B cell (primary cell): ENCODE measurements around the gene HIGD1A. TPM values are rescaled to one million over a fixed set of nuclear protein-coding genes. Genes with fewer than 3 reads are reported as not detected.

Experiments used
- ATAC-seq: fragments of 200-7000 bp; cut with Tn5 transposase; one replicate; pipeline ENCODE4 v1.10.0; 2021; ENCODE audit warnings: low read depth, mild to moderate bottlenecking, moderate number of reproducible peaks, moderate library complexity
- CTCF ChIA-PET: fragments of 350-600 bp; sonication (Branson Sonifier 250); formaldehyde crosslinking; loops from one replicate; lab custom pipeline; 2021; ENCODE audit warnings: antibody characterized with exemption, inconsistent platforms; lab: Charles Lee
- POLR2A ChIA-PET: fragments of 350-600 bp; sonication (Branson Sonifier 250); formaldehyde crosslinking; loops from one replicate; lab custom pipeline; 2021; ENCODE audit warnings: antibody characterized with exemption; lab: Charles Lee
- DNase-seq: peaks from one replicate; pipeline ENCODE4 v3.0.0; 2013
- H2AFZ ChIP-seq: 2 replicates; pipeline ENCODE4 v1.6.1; 2012; ENCODE audit warnings: mild to moderate bottlenecking, low read depth, low read length; ENCODE audit not compliant: insufficient read depth, poor library complexity, severe bottlenecking
- H3K27ac ChIP-seq, 2 donors: 1 replicate in 1 of 2; 2 replicates in 1 of 2; pipeline ENCODE4 v1.5.1; 2012 to 2013; ENCODE audit warnings: low read length in 2 of 2, mild to moderate bottlenecking in 2 of 2, moderate library complexity in 1 of 2
- H3K27me3 ChIP-seq, 4 experiments: fragments of 200-600 bp in 1 of 4; sonication (generic) in 1 of 4; replicated peaks in 1 of 4; 1 replicate in 2 of 4; 2 replicates in 2 of 4; pipeline versions ENCODE4 v1.6.1 to v1.7.0; 2013 to 2016; ENCODE audit warnings: low read length in 3 of 4, mild to moderate bottlenecking in 2 of 4, mixed read lengths in 1 of 4, moderate library complexity in 1 of 4; ENCODE audit not compliant: insufficient read depth in 4 of 4, control insufficient read depth in 3 of 4; ENCODE audit errors: control extremely low read depth in 1 of 4
- H3K36me3 ChIP-seq, 2 experiments: replicated peaks in 1 of 2; 1 replicate in 1 of 2; 2 replicates in 1 of 2; pipeline versions ENCODE4 v1.6.1 to v1.7.1; 2013; ENCODE audit warnings: low read length in 1 of 2; ENCODE audit not compliant: insufficient read depth in 2 of 2, control insufficient read depth in 1 of 2; ENCODE audit errors: control extremely low read depth in 1 of 2, extremely low read depth in 1 of 2
- H3K4me1 ChIP-seq, 2 donors: fragments of 200-600 bp in 1 of 2; sonication (generic) in 1 of 2; 1 replicate in 1 of 2; 2 replicates in 1 of 2; pipeline versions ENCODE4 v1.5.1 to v1.6.1; 2013 to 2017; ENCODE audit warnings: low read length in 2 of 2; ENCODE audit not compliant: control insufficient read depth in 2 of 2, insufficient read depth in 2 of 2
- H3K4me2 ChIP-seq: replicated peaks from 2 replicates; pipeline ENCODE3; 2012; ENCODE audit warnings: mild to moderate bottlenecking, low read depth, low read length; ENCODE audit not compliant: poor library complexity, severe bottlenecking
- H3K4me3 ChIP-seq, 5 experiments: fragments of 200-600 bp in 1 of 5; sonication (generic) in 1 of 5; 1 replicate in 3 of 5; 2 replicates in 2 of 5; pipeline versions ENCODE4 v1.5.1 to v1.7.0; 2011 to 2016; ENCODE audit warnings: low read length in 4 of 5, mild to moderate bottlenecking in 4 of 5, low read depth in 2 of 5, control low read depth in 1 of 5, moderate library complexity in 1 of 5; ENCODE audit not compliant: insufficient read depth in 1 of 5; ENCODE audit errors: control extremely low read depth in 1 of 5, extremely low read depth in 1 of 5
- H3K79me2 ChIP-seq: fragments of 200-600 bp; sonication (generic); one replicate; pipeline ENCODE4 v1.6.0; 2016; ENCODE audit warnings: low read length; ENCODE audit not compliant: control insufficient read depth, insufficient read depth
- H3K9ac ChIP-seq: fragments of 200-600 bp; sonication (generic); 2 replicates; pipeline ENCODE4 v1.6.1; 2017; ENCODE audit warnings: mild to moderate bottlenecking, low read length, moderate library complexity
- H3K9me3 ChIP-seq, 3 donors: one replicate each; pipeline versions ENCODE4 v1.6.1 to v1.7.1; 2013; ENCODE audit warnings: low read length in 2 of 3; ENCODE audit not compliant: control insufficient read depth in 2 of 3, insufficient read depth in 1 of 3; ENCODE audit errors: control extremely low read depth in 1 of 3
- H4K20me1 ChIP-seq: 2 replicates; pipeline ENCODE4 v1.6.0; 2012; ENCODE audit warnings: mild to moderate bottlenecking, low read length; ENCODE audit not compliant: insufficient read depth, control insufficient read depth, poor library complexity, severe bottlenecking
- H3K27ac Mint-ChIP-seq: one replicate; pipeline ENCODE4 v1.8.0; 2021; ENCODE audit warnings: mixed read lengths
- H3K27me3 Mint-ChIP-seq: one replicate; pipeline ENCODE4 v1.8.0; 2021; ENCODE audit warnings: mixed read lengths
- H3K4me1 Mint-ChIP-seq: one replicate; pipeline ENCODE4 v1.8.0; 2021; ENCODE audit warnings: mixed read lengths
- H3K4me3 Mint-ChIP-seq: one replicate; pipeline ENCODE4 v1.8.0; 2021; ENCODE audit warnings: mixed read lengths
- H3K9me3 Mint-ChIP-seq: one replicate; pipeline ENCODE4 v1.8.0; 2022; ENCODE audit warnings: mixed read lengths; ENCODE audit not compliant: insufficient read depth
- CTCF ChIP-seq: fragments of 200-600 bp; IDR thresholded peaks from one replicate; pipeline ENCODE4 v1.8.0; 2022; ENCODE audit warnings: antibody characterized with exemption, mild to moderate bottlenecking
- EZH2 ChIP-seq: IDR thresholded peaks from 2 replicates; pipeline ENCODE4 v1.6.1; 2012; ENCODE audit warnings: borderline replicate concordance, low read depth, mild to moderate bottlenecking, moderate library complexity, low read length; ENCODE audit not compliant: insufficient read depth, poor library complexity, severe bottlenecking
- WGBS: methylation state at CpG from one replicate; pipeline ENCODE4 v1.1.5; 2013; ENCODE audit warnings: missing lambda C conversion rate; ENCODE audit not compliant: insufficient coverage; 5-methylcytosine and 5-hydroxymethylcytosine counted together
- intact Hi-C: fragments of 100-400 bp; cut with micrococcal nuclease; formaldehyde crosslinking; loops from one replicate; pipeline ENCODE4 v1.10.0; 2022
- polyA plus RNA-seq: library from polyadenylated mRNA; depleted of rRNA; stranded (reverse); fragments of >200 nt; gene quantifications from 2 replicates; pipeline ENCODE4 v1.2.3, GENCODE V29; 2012
- total RNA-seq, 2 donors: library from RNA; stranded (reverse); fragments of 120-200 nt in 1 of 2; gene quantifications; 1 replicate in 1 of 2; 2 replicates in 1 of 2; pipeline versions ENCODE4 v1.2.3 to v1.2.4, GENCODE V29; 2013 to 2022

The HIGD1A gene
- total and polyA plus RNA-seq, 2 donors (not counting 1 experiment from before 2014, with no cell fraction given) = 14.2 to 16.5 TPM

DNA sequence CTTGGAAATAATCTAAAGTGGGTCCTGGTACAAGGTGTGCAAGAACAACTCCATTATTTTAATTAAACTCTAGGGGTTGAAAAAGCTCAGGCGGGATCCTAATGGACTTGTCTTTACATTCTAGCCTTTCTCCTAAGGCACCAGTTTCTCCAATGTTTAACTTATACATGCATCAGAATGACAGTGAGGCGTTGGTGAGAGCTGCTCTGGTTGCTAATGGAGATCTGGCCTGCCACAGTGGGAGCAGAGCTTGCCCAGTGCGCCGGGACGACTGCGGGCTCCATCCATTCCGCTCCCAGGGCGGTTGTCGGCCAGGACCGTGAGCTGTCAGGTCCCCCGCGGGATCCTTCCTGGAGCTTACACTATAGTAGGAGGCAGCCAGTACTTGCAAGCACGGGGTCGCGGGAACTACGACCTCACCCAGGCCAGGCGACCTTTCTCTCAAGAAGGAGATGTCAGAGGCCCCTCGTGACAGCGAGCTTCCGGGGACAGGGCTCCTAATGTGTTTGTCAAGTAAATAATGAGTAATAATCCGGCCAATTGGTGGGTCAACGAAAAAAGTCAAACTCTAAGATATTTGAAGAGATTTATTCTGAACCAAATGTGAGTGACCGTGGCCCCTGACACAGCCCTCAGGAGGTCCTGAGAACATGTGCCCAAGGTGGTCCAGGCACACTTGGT is 991 bp upstream of the HIGD1A start:
- H3K27me3 Mint-ChIP-seq = peaks cover 20% of the 10 kb centered on the region
- no peaks in the 10 kb centered on the region for H3K9me3 ChIP-seq
- H3K9me3 Mint-ChIP-seq = no peaks in the 10 kb centered on the region
- peaks cover 0 to 2% (median 0%) of the 10 kb centered on the region in 4 experiments for H3K27me3 ChIP-seq
- peak overlapping the region; percentile 91 for H3K27ac Mint-ChIP-seq
- ATAC-seq (no peak), DNase-seq (peak; percentile 29)
- no peaks in the 10 kb centered on the region for H3K36me3 ChIP-seq
- TF ChIP-seq EZH2 = no peak
- TF ChIP-seq CTCF = no peak
- H3K9ac ChIP-seq = peak overlapping the region; percentile 88
- H4K20me1 ChIP-seq = peaks cover 9% of the 10 kb centered on the region
- H3K4me2 ChIP-seq = peak overlapping the region; percentile 95
- peaks cover 33% of the 10 kb centered on the region for H3K4me1 Mint-ChIP-seq
- H3K4me3 Mint-ChIP-seq = peak overlapping the region; percentile 98
- peak overlapping the region; percentile 61 to 89 (median 87) for H3K4me3 ChIP-seq
- CTCF ChIA-PET = interaction anchor here (0.8 to 1.2 kb wide), 2 partner anchors 25 to 34 kb away, joined by 3 read pairs; no protein-coding TSS in a partner anchor
- WGBS = 63% methylated on average over 20 of the region's 23 CpGs
- H3K27ac ChIP-seq = no peak overlapping the region
- intact Hi-C loops = loop anchor here (2.0 kb wide), 2 partner anchors 24 to 26 kb away; no protein-coding TSS in a partner anchor
- H3K4me1 ChIP-seq = peaks cover 17 to 22% of the 10 kb centered on the region in 2 donors
- POLR2A ChIA-PET = no interaction called here
- peaks cover 34% of the 10 kb centered on the region for H3K79me2 ChIP-seq
- peak overlapping the region; percentile 99 for H2AFZ ChIP-seq

DNA sequence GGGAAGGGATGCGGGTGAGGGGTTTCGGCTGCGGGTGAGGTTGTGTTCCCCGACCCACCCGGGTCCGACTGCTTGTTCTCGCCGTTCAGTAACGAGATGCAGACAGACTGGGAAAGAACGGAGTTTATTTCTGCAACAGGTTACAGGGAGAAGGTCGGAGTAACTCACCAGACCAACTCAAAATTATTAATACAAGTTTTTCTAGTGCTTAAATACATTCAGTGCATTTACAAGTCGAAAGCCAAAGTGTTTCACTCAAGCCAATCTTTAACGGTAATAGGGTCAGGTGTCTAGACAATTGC is 492 bp upstream of the HIGD1A start:
- no peak for TF ChIP-seq CTCF
- TF ChIP-seq EZH2 = no peak
- peak overlapping the region; percentile 61 to 89 (median 87) for H3K4me3 ChIP-seq
- H3K27ac ChIP-seq = peak overlapping the region; percentile 70 to 84
- H3K27me3 ChIP-seq = peaks cover 0 to 2% (median 0%) of the 10 kb centered on the region in 4 experiments
- peak overlapping the region; percentile 91 for H3K27ac Mint-ChIP-seq
- DNase-seq (no peak), ATAC-seq (no peak)
- WGBS = 0% methylated on average over 6 of the region's 13 CpGs
- H3K4me1 ChIP-seq = peaks cover 17 to 27% of the 10 kb centered on the region in 2 donors
- no peaks in the 10 kb centered on the region for H3K9me3 ChIP-seq
- peak overlapping the region; percentile 99 for H2AFZ ChIP-seq
- no peaks in the 10 kb centered on the region for H3K36me3 ChIP-seq
- peak overlapping the region; percentile 95 for H3K4me2 ChIP-seq
- H3K4me3 Mint-ChIP-seq = peak overlapping the region; percentile 98
- POLR2A ChIA-PET = no interaction called here
- H3K79me2 ChIP-seq = peaks cover 34% of the 10 kb centered on the region
- no peaks in the 10 kb centered on the region for H3K9me3 Mint-ChIP-seq
- H4K20me1 ChIP-seq = peaks cover 9% of the 10 kb centered on the region
- CTCF ChIA-PET = interaction anchor here (1.2 to 1.9 kb wide), 2 partner anchors 27 to 35 kb away, joined by 3 to 5 read pairs; no protein-coding TSS in a partner anchor
- intact Hi-C loops = loop anchor here (1.0 to 5.0 kb wide), 5 partner anchors 24 to 77 kb away; partner anchors contain the start of gene CCDC13
- H3K9ac ChIP-seq = peak overlapping the region; percentile 88
- H3K4me1 Mint-ChIP-seq = peaks cover 35% of the 10 kb centered on the region
- peaks cover 20% of the 10 kb centered on the region for H3K27me3 Mint-ChIP-seq
